ENCODE measurements around the gene UBTD1.

- TF ChIP-seq POLR2A (IDR thresholded peaks at IDR 0.05) = no peak
- TF ChIP-seq, protein P1, sequence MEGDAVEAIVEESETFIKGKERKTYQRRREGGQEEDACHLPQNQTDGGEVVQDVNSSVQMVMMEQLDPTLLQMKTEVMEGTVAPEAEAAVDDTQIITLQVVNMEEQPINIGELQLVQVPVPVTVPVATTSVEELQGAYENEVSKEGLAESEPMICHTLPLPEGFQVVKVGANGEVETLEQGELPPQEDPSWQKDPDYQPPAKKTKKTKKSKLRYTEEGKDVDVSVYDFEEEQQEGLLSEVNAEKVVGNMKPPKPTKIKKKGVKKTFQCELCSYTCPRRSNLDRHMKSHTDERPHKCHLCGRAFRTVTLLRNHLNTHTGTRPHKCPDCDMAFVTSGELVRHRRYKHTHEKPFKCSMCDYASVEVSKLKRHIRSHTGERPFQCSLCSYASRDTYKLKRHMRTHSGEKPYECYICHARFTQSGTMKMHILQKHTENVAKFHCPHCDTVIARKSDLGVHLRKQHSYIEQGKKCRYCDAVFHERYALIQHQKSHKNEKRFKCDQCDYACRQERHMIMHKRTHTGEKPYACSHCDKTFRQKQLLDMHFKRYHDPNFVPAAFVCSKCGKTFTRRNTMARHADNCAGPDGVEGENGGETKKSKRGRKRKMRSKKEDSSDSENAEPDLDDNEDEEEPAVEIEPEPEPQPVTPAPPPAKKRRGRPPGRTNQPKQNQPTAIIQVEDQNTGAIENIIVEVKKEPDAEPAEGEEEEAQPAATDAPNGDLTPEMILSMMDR (IDR thresholded peaks at IDR 0.05) = no peak
Observed at GRCh38 chr10:97514344-97514743, 15.6 kb downstream of the UBTD1 start.
